ENCODE data around the gene RAG1.

DNA sequence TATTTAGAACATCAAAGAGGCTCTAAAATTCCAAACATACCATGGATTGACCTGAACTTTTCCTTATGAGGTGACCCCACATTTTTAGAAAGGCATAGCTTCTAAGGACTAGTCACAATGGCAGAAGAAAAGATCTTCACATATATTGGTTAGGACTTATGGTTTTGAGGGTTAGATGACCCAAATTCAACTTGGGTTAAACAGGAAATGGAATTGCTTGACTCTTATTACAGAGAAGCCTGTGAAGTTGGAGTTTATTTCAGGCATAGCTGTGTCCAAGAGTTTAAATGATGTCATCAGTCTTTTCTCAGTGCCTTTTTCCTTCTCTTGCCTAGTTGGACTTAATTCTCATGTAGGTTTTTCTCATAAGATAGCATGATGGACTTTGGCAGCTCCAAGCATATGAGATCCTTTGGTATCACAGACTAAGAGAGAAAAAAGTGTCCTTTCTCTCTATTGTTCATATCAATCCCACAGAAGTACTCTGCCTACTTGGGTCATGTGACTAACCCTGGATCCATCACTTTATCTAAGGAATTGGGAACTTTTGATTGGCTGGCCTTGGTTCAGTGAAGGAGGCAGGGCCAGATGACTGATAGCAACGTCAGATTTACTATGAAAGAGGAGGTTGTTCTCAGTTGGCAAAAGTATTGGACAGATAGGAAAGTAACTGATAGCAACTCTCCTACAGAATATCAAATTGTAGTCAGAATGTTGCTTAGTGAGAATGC lies 17.3 kb upstream of the RAG1 start:
- TF ChIP-seq ZNF574 (CRISPR knock-in tag; IDR thresholded peaks at IDR 0.05) (no peak), CTCF (CRISPR knock-in tag; IDR thresholded peaks at IDR 0.05) (no peak), PRDM10 (CRISPR knock-in tag; IDR thresholded peaks at IDR 0.05; ENCODE audit: low read depth) (no peak), POLR2A (IDR thresholded peaks at IDR 0.05; ENCODE audit: insufficient read depth in 1 of 2, low read depth in 2 of 2, low read length in 2 of 2) (no peak), ARID3A (IDR thresholded peaks at IDR 0.05; ENCODE audit: low read depth, low read length) (no peak), BRCA1 (CRISPR knock-in tag; IDR thresholded peaks at IDR 0.05) (no peak), SMARCC2 (IDR thresholded peaks at IDR 0.05) (no peak), GMEB1 (CRISPR knock-in tag; IDR thresholded peaks at IDR 0.05; ENCODE audit: borderline replicate concordance) (no peak), SUZ12 (IDR thresholded peaks at IDR 0.05; ENCODE audit: low read depth, low read length) (no peak), PATZ1 (CRISPR knock-in tag; IDR thresholded peaks at IDR 0.05) (no peak)
- TF ChIP-seq, protein P1, sequence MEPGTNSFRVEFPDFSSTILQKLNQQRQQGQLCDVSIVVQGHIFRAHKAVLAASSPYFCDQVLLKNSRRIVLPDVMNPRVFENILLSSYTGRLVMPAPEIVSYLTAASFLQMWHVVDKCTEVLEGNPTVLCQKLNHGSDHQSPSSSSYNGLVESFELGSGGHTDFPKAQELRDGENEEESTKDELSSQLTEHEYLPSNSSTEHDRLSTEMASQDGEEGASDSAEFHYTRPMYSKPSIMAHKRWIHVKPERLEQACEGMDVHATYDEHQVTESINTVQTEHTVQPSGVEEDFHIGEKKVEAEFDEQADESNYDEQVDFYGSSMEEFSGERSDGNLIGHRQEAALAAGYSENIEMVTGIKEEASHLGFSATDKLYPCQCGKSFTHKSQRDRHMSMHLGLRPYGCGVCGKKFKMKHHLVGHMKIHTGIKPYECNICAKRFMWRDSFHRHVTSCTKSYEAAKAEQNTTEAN (CRISPR knock-in tag; conservative IDR thresholded peaks at IDR 0.05), result no peak
